Caco-2 (cell line): ENCODE results near the gene HAPLN2. TPM values are rescaled to one million over a fixed set of nuclear protein-coding genes. Genes with fewer than 3 reads are reported as not detected.

Source experiments
- BruUV-seq: library from RNA; stranded (reverse); fragments of 400-500 nt; replicated peaks from 2 replicates; lab custom pipeline; 2021; lab: Mats Ljungman, UMichigan
- CTCF ChIA-PET: fragments of 300-600 bp; sonication (Branson Sonifier 250); formaldehyde crosslinking; loops from one replicate; lab custom pipeline; 2022; ENCODE audit warnings: antibody characterized with exemption; lab: Charles Lee
- POLR2A ChIA-PET: fragments of 300-600 bp; sonication (Branson Sonifier 250); formaldehyde crosslinking; loops from one replicate; lab custom pipeline; 2022; ENCODE audit warnings: antibody characterized with exemption; lab: Charles Lee
- DNase-seq, 2 experiments: peaks; one replicate each; pipeline versions ENCODE4 v3.0.0 to v3.0.0-alpha.2; 2020 to 2022
- H3K27me3 ChIP-seq: replicated peaks from 2 replicates; pipeline ENCODE4 v1.6.0; 2011; ENCODE audit warnings: low read length; ENCODE audit not compliant: control insufficient read depth, insufficient read depth
- H3K36me3 ChIP-seq: 2 replicates; pipeline ENCODE4 v1.5.1; 2011; ENCODE audit warnings: low read length; ENCODE audit not compliant: control insufficient read depth, insufficient read depth
- H3K4me1 ChIP-seq: fragments of 250-450 bp; sonication (Bioruptor Pico); 2 replicates; pipeline ENCODE4 v1.5.1; 2020; ENCODE audit warnings: mild to moderate bottlenecking
- H3K4me3 ChIP-seq: 2 replicates; pipeline ENCODE4 v1.5.1; 2011; ENCODE audit warnings: low read depth, mild to moderate bottlenecking, control low read depth, low read length
- H3K9me3 ChIP-seq: fragments of 250-450 bp; sonication (Bioruptor Pico); 2 replicates; pipeline ENCODE4 v1.5.1; 2020; ENCODE audit warnings: mild to moderate bottlenecking, moderate library complexity
- H3K27ac Mint-ChIP-seq: one replicate; pipeline ENCODE4 v1.8.0; 2022; ENCODE audit warnings: mixed read lengths; ENCODE audit not compliant: unreplicated experiment
- H3K27me3 Mint-ChIP-seq: one replicate; pipeline ENCODE4 v1.8.0; 2022; ENCODE audit warnings: mixed read lengths; ENCODE audit not compliant: insufficient read depth, unreplicated experiment
- H3K36me3 Mint-ChIP-seq: one replicate; pipeline ENCODE4 v1.8.0; 2022; ENCODE audit warnings: mild to moderate bottlenecking, mixed read lengths; ENCODE audit not compliant: insufficient read depth, unreplicated experiment
- H3K4me1 Mint-ChIP-seq: one replicate; pipeline ENCODE4 v1.8.0; 2022; ENCODE audit warnings: low read depth, mixed read lengths; ENCODE audit not compliant: unreplicated experiment
- H3K4me3 Mint-ChIP-seq: one replicate; pipeline ENCODE4 v1.8.0; 2022; ENCODE audit warnings: mild to moderate bottlenecking, moderate library complexity, mixed read lengths; ENCODE audit not compliant: unreplicated experiment
- H3K9me3 Mint-ChIP-seq: one replicate; pipeline ENCODE4 v1.8.0; 2022; ENCODE audit warnings: mixed read lengths; ENCODE audit not compliant: unreplicated experiment
- CTCF ChIP-seq, 2 experiments: fragments of 200-600 bp in 1 of 2; IDR thresholded peaks; 1 replicate in 1 of 2; 2 replicates in 1 of 2; pipeline versions ENCODE4 v1.5.1 to v1.8.0; 2011 to 2022; ENCODE audit warnings: antibody characterized with exemption in 1 of 2, control low read depth in 1 of 2, inconsistent platforms in 1 of 2, low read depth in 1 of 2, low read length in 1 of 2, mild to moderate bottlenecking in 1 of 2, moderate library complexity in 1 of 2; ENCODE audit not compliant: insufficient read depth in 1 of 2, severe bottlenecking in 1 of 2, unreplicated experiment in 1 of 2
- intact Hi-C: fragments of 100-400 bp; cut with micrococcal nuclease; formaldehyde crosslinking; loops from one replicate; pipeline ENCODE4 v1.10.0; 2022; ENCODE audit not compliant: unreplicated experiment
- total RNA-seq: library from RNA; stranded (reverse); gene quantifications from 2 replicates; pipeline ENCODE4 v1.2.3, GENCODE V29; 2022

Gene HAPLN2
- total RNA-seq, 1 experiment from 2014 or later, result not detected

- no peak for TF ChIP-seq CTCF (IDR thresholded peaks at IDR 0.05; ENCODE audit: insufficient read depth in 1 of 2, low read depth in 1 of 2, low read length in 1 of 2, severe bottlenecking in 1 of 2, unreplicated experiment in 1 of 2)
- H3K4me1 Mint-ChIP-seq, result no peaks in the 10 kb centered on the region
- Histone ChIP-seq H3K9me3 (no peaks in the 10 kb centered on the region), H3K4me3 (no peak overlapping the region), H3K27me3 (no peaks in the 10 kb centered on the region), H3K4me1 (no peaks in the 10 kb centered on the region), H3K36me3 (no peaks in the 10 kb centered on the region)
- H3K27ac Mint-ChIP-seq, result no peak overlapping the region
- H3K9me3 Mint-ChIP-seq, result no peaks in the 10 kb centered on the region
- no peak for DNase-seq
- BruUV-seq, result no TSS peak
- intact Hi-C loops, result no loop called here
- no peaks in the 10 kb centered on the region for H3K36me3 Mint-ChIP-seq
- POLR2A ChIA-PET, result interaction anchor here (0.5 kb wide), 1 partner anchor 30 kb away, joined by 4 read pairs; no protein-coding TSS in a partner anchor
- peaks cover 4% of the 10 kb centered on the region for H3K27me3 Mint-ChIP-seq
- CTCF ChIA-PET, result no interaction called here
- no peak overlapping the region for H3K4me3 Mint-ChIP-seq
These were observed 27.6 kb downstream of the HAPLN2 start for GRCh38 chr1:156646738-156647211.

DNA sequence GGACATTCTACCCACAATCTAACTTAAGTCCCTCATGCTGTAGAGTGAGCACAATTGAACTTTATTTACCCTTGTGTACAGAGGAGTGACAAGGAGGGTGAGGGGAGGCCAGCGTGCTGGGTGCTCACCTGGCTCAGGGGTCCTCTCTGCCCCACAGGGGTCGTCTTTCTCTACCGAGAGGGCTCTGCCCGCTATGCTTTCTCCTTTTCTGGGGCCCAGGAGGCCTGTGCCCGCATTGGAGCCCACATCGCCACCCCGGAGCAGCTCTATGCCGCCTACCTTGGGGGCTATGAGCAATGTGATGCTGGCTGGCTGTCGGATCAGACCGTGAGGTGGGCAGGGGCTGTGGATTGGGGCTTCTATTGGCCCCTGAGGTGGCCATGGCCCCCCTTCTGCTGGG is 28.1 kb downstream of the HAPLN2 start:
- Histone ChIP-seq H3K9me3 (no peaks in the 10 kb centered on the region), H3K4me3 (no peak overlapping the region), H3K4me1 (no peaks in the 10 kb centered on the region), H3K36me3 (no peaks in the 10 kb centered on the region), H3K27me3 (no peaks in the 10 kb centered on the region)
- Mint-ChIP-seq H3K27ac (no peak overlapping the region), H3K4me3 (no peak overlapping the region), H3K4me1 (no peaks in the 10 kb centered on the region), H3K9me3 (no peaks in the 10 kb centered on the region), H3K36me3 (no peaks in the 10 kb centered on the region), H3K27me3 (peaks cover 7% of the 10 kb centered on the region)
- ChIA-PET CTCF (no interaction called here), POLR2A (no interaction called here)
- no TSS peak for BruUV-seq
- intact Hi-C loops, result no loop called here
- no peak for DNase-seq
- TF ChIP-seq CTCF (IDR thresholded peaks at IDR 0.05; ENCODE audit: insufficient read depth in 1 of 2, low read depth in 1 of 2, low read length in 1 of 2, severe bottlenecking in 1 of 2, unreplicated experiment in 1 of 2), result no peak

- Mint-ChIP-seq H3K9me3 (no peaks in the 10 kb centered on the region), H3K36me3 (no peaks in the 10 kb centered on the region), H3K4me3 (no peak overlapping the region), H3K27ac (no peak overlapping the region), H3K4me1 (no peaks in the 10 kb centered on the region), H3K27me3 (peaks cover 4% of the 10 kb centered on the region)
- no peak for DNase-seq
- Histone ChIP-seq H3K4me1 (no peaks in the 10 kb centered on the region), H3K4me3 (no peak overlapping the region), H3K36me3 (no peaks in the 10 kb centered on the region), H3K27me3 (no peaks in the 10 kb centered on the region), H3K9me3 (no peaks in the 10 kb centered on the region)
- intact Hi-C loops, result no loop called here
- TF ChIP-seq CTCF (IDR thresholded peaks at IDR 0.05; ENCODE audit: insufficient read depth in 1 of 2, low read depth in 1 of 2, low read length in 1 of 2, severe bottlenecking in 1 of 2, unreplicated experiment in 1 of 2), result no peak
- POLR2A ChIA-PET, result no interaction called here
- CTCF ChIA-PET, result interaction anchor here (0.6 to 1.3 kb wide), 4 partner anchors 17 to 24 kb away, joined by 3 to 13 read pairs (median 3); no protein-coding TSS in a partner anchor
- no TSS peak for BruUV-seq
These were observed 29.3 kb downstream of the HAPLN2 start for GRCh38 chr1:156648496-156648895.
